GM11168 (cell line): ENCODE data around the gene IRAK3.

Source experiments
- in situ Hi-C: fragments of 300-500 bp; cut with MboI; formaldehyde crosslinking; loops from one replicate; pipeline ENCODE4 v1.12.0; 2022; ENCODE audit warnings: low sequenced_read_pairs; ENCODE audit not compliant: unreplicated experiment

The IRAK3 gene, protein sequence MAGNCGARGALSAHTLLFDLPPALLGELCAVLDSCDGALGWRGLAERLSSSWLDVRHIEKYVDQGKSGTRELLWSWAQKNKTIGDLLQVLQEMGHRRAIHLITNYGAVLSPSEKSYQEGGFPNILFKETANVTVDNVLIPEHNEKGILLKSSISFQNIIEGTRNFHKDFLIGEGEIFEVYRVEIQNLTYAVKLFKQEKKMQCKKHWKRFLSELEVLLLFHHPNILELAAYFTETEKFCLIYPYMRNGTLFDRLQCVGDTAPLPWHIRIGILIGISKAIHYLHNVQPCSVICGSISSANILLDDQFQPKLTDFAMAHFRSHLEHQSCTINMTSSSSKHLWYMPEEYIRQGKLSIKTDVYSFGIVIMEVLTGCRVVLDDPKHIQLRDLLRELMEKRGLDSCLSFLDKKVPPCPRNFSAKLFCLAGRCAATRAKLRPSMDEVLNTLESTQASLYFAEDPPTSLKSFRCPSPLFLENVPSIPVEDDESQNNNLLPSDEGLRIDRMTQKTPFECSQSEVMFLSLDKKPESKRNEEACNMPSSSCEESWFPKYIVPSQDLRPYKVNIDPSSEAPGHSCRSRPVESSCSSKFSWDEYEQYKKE

DNA sequence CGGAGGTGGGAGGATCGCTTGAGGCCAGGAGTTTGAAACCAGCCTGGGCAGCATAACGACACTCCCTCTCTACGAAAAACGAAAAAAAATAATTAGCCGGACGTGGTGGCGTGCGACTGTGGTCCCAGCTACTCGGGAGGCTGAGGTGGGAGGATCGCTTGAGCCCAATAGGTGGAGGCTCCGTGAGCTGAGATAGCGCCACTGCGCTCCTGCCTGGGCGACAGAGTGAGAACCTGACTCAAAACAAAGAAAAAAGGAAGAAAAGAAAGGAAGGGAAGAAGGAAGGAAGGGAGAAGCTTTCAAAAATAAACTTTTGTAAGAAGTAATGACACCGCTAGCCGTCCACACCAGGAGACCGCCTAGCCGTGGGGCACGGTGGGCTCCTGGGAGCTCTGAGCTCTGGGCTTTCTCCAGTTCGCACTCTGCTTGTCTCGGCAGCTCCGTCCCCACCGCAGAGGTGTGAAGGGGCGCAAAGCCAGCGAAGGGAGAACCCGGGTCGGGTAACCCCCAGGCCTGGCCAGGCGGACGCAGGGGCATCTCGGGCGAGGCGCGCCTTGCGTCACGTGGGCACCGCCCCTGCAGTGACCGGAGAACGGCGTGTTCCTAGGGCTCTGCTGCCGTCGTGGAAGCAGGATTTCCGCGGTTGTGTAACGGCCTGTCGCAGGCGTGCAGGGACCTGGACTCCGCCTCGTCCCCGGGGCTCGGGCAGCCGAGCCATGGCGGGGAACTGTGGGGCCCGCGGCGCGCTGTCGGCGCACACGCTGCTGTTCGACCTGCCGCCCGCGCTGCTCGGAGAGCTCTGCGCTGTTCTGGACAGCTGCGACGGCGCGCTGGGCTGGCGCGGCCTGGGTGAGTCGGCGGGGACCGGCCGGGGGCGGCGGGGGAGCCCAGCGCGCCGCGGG, at the start of gene IRAK3:
Gene IRAK3 (plus strand): TSS at position 631 of the 902 bp plus-strand sequence. CDS start 86 bp downstream, at position 717.
- in situ Hi-C loops: no loop called here

DNA sequence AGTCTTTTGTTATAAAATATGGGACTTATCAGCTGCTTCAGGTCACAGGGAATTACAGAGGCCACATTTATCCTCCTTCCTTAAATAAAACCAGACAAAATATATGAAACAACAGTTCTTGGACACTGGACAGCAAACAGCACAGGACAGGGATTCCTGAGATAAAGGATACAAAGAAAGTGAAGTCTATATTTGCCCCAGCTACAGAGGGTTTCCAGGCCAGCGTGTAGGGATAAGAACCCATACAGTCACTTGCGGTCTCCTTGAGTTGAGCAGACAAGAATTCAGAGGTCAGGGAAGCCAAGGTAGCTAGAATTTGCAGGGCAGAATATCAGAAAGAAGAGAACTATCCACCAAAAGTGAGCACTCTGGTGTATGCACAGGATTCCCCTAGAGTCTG, 49.7 kb upstream of the IRAK3 start:
- in situ Hi-C loops: no loop called here

DNA sequence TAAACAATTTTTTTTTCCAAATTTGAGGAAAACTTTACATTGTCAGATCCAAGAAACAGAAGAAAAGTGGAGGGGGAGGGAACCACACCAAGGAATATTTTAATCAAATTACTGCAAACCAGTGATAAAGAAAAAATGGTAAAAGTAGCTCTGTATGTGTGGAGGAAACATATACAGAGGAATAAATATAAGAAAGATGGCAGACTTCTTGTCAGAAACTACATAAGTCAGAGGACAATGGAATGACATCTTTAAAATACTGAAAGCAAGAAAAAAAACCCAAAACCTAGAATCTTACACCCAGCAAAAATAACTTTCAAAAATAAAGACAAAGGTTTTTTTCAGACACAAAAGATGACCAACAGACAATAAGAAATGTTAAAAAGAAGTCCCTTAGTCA, 48.3 kb upstream of the IRAK3 start:
- in situ Hi-C loops: no loop called here

DNA sequence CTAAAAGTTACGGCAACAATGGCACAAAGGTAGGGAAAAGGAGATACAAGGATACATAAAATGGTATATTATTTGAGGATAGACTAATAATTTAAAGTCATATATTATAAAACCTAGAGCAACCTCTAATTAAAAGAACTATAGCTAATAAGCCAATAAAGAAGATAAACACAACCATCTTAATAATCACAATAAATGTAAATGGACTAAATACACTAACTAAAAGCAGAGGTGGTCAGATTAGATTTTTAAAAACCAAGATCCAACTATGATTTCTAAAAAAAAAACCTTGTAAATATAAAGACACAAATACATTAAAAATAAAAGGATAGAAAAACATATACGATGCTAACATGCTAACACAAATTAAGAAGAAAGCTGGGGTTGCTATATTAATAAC, 47.7 kb upstream of the IRAK3 start:
- in situ Hi-C loops: no loop called here

DNA sequence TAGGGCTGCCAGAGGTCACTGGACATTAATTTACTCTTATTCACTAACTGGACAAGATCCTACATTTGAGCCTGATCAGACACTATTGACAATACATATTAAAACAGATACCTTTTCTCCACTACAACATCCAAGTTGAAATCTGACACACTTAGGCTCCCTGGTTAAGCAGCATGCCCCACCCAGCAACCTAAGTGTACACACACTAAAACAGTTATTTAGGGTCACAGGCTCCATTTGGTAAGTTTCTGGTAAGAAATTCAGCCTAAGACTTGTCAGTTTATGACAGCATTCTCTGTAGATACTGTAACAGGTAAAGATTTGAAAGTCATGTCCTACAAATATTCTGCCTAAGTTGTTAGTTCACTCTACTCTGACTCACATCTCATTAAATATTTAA, 46.2 kb upstream of the IRAK3 start:
- in situ Hi-C loops: no loop called here

DNA sequence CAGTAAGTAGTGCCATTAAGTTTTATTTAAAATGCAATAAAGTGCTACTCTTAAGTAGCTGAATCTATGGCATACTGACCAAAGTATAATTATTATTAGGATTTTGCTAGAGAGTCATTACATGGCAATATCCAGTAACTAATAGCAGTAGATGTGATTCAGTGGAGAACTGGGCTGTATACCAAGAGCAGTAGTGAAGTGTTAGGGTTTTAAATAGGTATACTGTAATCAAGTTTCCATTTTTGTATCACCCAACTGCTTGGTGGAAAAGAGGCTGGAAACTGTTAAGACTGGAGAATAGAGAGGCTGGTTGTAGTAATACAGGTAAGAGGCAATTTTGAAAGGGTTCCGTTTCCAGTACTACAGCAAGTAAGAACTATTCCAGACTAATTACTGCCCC, 45.1 kb upstream of the IRAK3 start:
- in situ Hi-C loops: no loop called here

DNA sequence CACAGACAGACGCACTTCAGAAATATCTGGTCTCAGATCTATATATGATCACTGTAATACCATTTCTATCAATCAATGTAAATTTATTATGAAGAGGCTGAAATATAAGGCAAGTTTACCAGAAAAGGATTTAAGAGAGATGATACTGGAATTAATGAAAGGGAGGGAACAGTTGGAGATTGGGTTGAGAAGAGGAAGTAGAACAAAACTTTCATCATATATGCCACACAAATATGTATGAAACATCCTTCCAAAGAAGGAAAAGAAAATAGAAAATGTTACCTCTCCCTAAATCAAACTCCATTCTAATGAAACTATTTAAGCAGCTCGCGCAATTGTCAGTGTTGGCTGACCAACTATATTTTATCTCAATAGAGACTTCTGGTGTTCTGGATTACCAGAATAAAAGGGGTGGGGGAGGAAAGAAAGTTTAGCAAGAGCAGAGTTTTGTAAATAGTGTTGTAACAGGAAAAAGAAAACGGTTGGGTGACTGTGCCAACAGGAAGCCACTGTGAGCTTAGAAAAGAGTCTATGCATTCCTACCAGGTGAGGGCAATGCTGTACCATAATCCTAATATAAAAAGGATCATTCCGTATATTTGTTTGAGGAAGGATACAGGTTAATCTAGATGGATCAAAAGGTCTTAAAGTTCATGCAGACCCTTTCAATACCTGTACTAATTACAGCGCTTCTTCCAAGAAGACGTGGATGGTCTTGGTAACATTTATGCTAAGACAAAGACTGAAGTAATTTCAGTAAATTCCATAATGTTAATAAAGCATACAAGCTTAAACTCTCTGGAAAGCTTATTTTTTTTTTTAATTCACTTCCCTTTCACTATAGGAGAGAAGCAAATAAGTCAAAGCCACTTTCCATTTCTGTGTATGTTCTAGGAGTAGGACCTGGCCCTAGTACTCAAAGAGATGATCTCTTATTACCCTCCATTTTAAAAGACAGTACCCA, 43.9 kb upstream of the IRAK3 start:
- in situ Hi-C loops: no loop called here

DNA sequence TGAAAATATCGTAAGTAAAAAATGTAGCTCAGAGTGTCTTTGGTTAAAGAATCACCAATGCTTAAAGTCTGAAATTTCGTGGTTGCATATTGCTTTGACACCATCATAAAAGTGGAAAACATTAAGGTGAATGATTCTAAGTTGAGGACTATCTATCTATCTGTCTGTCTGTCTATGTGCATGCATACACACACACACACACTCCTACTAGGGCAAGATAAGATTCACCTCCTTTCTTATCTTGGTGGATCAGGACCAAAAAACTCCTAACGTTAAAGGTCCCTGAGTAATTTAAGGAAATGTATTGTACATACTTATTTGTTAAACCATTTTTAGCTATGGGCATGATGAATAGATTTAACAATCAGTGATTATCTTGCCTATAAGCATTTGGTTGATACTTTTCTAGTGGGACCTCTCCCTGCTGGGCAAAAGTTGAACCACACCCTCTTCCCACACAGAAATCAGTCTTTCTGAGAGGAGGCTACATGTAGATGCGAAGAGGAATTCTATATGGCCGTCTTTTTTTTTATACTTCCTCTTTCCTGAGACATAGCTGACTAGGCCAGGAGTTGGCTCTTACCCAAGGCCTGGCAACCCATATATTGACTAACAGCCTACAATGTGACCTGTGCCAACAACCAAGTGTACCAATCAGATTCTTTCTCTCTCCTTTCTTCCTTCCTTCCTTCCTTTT, 39.2 kb upstream of the IRAK3 start:
- in situ Hi-C loops: no loop called here

DNA sequence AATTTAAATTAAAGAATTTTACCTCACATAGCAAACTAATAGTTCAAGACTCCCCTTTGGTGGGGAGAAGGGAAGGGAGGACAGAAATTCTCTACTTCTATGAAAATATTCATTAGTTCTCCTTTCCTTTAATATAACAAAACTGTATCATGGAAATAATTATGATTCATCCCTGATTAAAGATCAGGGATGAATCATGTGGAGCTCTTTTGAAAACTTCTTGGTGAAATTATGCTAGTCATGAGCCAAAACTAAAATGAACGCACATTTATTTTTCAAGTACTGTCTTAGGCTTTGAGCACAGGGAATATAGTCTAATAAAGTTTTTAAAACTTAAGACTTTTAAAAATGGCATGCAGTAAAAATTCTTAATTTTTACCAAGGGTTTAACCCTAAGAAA, 36.3 kb upstream of the IRAK3 start:
- in situ Hi-C loops: no loop called here

DNA sequence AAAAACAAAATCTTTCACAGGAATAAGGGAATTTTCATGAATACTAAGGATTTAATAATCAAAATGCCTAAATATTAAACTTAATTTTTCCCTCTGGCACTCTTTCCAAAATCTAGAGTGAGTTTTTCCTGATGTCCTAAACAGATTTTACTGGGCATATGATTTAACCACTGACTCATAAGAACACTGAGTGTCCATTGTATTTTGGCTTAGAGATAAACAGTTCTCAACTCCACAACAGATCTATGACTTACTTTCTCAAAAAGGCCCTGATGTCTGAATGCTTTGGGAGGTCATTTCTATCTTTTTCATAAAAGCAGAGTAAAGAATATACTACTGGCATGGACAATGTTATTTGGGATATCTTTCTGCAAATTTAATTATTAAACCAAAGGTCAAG, 34.2 kb upstream of the IRAK3 start:
- in situ Hi-C loops: no loop called here

DNA sequence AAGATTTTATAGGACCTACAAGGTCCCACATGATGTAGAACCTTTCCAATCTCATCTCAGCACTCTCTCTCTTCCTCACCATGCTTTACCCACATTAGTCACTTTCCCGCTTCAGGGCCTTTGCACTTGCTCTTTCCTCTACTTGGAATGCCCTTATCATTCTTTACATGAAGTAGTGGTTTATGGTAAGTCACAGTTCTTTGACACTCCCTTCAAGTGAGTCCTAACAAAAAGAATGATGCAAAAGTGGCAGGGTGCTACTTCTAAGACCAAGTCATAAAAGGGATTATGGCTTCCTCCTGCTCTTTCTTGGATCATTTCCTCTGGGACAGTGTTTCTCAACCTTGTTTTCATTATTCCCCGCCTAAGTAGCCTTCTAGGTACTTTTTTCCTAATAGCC, 32.4 kb upstream of the IRAK3 start:
- in situ Hi-C loops: no loop called here

DNA sequence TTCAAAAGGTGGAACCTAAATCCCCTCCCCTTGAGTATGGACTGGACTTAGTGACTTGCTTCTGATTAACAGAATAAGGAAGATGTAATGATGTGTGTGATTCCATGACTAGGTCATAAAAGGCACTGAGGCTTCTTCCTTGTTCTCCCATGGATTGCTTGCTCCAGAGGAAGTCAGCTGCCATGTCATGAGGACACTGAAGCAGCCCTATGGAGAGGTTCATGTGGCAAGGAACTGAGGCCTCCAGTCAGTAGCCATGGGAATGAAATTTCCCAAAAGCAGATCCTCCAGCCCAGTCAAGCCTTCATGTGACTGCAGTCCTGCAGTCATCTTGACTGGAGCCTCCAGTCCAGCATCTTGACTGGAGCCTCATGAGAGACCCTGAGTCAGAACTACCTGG, 29.9 kb upstream of the IRAK3 start:
- in situ Hi-C loops: no loop called here

DNA sequence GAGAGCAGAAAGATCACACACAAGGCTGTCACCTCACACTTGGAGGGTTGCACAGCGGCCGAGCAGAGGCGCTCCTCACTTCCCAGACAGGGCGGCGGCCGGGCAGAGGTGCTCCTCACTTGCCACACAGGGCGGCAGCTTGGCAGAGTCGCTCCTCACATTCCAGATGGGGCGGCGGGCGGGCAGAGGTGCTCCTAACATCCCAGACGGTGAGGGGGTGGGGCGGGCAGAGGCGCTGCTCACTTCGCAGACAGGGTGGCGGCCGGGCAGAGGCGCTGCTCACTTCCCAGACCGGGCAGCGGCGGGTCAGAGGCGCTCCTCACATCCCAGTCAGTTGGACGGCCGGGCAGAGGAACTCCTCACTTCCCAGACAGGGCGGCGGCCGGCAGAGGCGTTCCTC, 28.3 kb upstream of the IRAK3 start:
- in situ Hi-C loops: no loop called here

DNA sequence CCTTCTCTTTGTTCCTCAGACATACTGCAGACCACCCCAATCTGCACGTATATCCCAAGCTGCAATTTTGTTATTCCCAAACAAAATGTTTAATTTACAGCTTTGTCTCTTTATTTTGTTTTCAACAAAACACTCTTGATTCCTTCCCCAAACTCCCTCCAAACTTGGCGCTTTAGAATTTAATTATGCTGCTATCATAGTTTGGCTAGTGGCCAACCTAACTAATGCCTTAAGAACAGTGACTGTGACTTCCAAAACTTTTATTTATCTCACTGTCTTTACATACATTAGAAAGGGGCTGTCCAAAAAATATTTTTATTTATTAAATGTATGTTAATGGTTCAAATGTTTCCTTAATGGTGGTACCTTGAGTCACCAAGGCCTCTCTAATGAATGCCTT, 26.3 kb upstream of the IRAK3 start:
- in situ Hi-C loops: no loop called here

DNA sequence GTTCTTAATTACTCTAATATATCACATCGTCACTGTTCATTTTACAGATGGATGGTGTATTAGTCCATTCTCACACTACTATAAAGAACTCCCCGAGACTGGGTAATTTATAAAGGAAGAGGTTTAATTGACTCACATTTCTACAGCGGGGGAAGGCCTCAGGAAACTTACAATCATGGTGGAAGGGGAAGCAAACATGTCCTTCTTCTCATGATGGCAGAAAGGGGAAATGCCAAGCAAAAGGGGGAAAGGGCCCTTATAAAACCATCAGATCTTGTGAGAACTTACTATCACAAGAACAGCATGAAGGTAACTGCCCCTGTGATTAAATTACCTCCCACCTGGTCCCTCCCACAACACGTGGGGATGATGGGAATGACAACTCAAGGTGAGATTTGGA, 25.7 kb upstream of the IRAK3 start:
- in situ Hi-C loops: no loop called here

DNA sequence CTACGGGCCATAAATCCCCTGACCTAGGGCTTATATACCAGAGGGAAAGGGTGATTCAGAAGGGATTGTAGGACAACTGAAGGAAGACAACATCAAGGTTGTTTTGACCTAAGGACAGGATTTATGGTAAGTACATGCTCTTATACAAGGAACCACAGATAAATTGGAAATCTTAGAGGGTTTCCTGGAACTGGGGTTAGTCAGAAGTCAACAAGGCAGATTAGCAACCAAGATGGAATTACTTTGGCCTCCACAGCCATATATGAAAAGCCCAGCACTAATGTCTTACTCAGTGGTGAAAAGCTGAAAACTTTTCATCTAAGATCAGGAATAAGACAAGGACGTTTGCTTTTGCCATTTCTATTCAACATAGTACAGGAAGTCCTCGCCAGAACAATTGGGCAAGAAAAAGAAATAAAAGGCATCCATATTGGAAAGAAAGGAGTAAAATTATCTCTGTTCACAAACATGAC, 24.6 kb upstream of the IRAK3 start:
- in situ Hi-C loops: no loop called here

DNA sequence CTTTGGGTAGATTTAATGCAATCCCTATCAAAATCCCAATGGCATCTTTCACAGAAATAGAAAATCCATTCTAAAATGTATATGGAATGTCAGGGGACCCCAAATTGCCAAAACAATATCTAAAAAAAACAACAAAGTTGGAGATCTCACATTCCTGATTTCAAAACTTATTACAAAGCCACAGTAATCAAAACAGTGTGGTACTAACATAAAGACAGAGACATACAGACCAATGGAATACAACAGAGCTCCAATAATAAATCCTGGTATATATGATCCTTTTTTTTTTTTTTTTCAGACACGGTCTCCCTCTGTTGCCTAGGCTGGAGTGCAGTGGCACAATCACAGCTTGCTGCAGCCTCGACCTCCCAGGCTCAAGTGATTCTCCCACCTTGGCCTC, 23.9 kb upstream of the IRAK3 start:
- in situ Hi-C loops: no loop called here

DNA sequence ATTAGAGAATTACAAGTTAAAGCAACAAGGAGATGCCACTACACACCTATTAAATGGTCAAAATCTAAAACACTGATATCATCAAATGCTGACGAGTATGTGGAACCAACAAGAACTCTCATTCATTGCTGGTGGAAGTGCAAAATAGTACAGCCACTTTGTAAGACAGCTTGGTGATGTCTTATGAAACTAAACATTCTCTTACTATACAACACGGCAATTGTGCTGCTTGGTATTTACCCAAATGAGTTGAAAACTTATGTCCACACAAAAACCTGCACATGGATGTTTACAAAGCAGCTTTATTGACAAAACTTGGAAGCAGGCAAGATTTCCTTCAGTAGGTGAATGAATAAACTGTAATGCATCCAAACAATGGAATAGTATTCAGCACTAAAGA, 22.5 kb upstream of the IRAK3 start:
- in situ Hi-C loops: no loop called here

DNA sequence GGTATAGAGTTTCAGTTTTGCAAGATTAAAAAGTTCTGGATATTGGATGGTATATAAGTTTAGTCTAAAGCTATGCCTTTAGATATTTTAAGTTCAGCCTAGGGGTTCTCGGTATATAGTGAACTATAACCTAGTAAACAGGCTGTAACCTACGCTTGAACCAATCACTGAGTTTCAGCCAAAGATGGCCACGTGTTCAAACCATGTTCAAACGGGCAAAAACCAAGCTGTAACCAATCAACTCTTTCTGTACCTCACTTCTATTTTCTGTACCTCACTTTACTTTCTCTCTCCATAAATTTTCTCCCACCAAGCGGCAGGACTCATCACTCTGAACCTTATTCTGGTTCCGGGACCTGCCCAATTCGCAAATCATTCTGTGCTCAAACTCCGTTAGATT, 20.6 kb upstream of the IRAK3 start:
- in situ Hi-C loops: no loop called here
